GM18858 (cell line): Measurements from ENCODE around the gene TXNRD3.

Experiments
- ATAC-seq: cut with Tn5 transposase; IDR thresholded peaks from one replicate; pipeline ENCODE4 v1.9.1; 2021; ENCODE audit not compliant: unreplicated experiment

Gene TXNRD3

DNA sequence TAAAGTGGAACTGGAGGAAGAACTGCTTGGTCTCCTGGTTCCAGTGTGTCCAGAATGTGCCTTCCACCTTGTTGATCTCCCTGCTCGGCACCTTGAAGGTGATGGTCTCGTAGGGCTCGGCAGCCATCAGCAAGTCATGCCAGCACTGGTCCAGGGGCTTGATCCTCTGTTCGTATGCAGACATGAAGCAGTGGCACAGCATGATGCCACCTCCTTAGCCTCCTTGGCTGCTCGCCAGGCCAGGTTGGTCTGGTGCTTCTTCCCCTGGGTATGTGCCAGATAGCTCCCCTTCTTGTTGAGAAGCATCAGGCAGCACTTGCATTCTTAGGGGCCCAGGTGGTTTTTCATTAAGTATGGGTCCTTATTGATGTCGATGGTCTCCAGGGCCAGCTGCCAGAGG is 17.8 kb upstream of the TXNRD3 start:
- no peak for ATAC-seq

DNA sequence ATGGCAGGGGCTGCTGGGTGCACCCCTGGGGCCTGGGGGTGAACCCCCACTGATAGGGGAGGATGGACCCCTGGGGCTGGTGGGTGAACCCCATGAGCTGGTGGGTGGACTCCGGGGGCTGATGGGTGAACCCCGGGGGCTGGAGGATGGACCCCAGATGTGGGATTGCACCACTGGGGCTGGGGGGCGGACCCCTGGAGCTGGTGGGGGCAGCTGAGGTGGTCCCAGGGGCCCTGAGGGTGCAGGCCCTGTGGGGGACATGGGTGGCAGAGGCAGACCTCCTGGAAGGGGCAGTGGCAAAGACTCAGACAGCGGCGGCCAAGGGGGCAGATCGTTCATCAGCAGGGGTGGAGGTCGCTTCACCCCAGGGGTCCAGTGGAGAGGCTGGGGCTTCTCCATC is 17.4 kb upstream of the TXNRD3 start:
- ATAC-seq: no peak

DNA sequence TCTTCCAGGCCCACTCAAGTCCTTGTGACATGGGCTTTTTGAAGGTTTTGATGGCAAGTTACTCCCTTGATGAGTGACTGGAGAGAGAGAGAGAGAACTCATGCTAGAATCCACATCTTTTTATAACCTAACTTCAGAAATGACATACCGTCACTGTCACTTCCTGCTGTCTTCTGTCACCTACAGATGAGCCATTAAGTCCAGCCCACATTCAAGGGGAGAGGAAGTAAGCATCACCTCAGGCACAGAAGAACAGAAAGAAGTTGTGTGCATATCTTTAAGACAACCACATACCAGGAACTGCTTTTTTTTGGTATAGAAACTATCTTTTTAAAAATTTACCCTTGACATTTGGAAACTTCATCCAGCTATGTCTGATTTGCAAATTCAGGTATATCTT is 16.6 kb upstream of the TXNRD3 start:
- no peak for ATAC-seq

- no peak for ATAC-seq
Measured at GRCh38 chr3:126668450-126669401, 13.8 kb upstream of the TXNRD3 start.

- no peak for ATAC-seq
Measured at GRCh38 chr3:126667631-126668449, 12.9 kb upstream of the TXNRD3 start.

- no peak for ATAC-seq
Measured at GRCh38 chr3:126666658-126667528, 12.0 kb upstream of the TXNRD3 start.

- no peak for ATAC-seq
Measured at GRCh38 chr3:126665959-126666657, 11.2 kb upstream of the TXNRD3 start.

DNA sequence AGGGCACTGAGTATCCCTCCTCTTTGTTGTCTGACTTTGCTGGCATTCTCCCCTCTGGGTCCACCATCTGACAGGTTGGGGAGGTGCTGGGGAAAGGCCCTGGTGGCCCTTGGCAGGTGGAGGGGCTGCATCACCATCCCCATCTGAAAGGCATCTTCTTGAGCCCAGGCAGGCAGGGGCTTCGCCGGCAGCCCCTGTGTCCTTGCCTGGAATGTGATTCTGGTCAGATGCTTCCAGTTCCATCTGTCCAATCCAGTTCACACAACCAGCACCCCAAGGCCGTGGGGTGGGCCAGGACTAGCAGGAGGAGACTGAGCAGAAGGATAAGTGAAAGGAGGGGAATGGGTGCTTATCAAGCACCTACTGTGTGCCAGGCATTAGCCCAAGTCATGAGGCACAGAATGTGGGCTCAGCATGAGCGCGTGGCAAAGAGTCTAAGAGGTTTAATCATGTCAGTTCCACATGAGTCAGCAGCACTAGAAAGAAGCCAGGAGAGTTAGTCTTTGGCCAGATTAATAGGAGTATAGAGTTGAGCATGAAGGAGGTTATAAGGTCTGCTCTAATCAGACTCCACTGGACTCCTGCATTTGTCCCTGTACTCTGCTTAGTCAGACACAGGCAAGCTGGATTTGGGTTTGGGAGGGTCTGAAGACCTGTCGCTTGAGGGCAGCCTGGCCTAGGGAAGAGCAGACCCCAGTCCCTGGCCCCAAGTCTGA is 10.5 kb upstream of the TXNRD3 start:
- no peak for ATAC-seq

DNA sequence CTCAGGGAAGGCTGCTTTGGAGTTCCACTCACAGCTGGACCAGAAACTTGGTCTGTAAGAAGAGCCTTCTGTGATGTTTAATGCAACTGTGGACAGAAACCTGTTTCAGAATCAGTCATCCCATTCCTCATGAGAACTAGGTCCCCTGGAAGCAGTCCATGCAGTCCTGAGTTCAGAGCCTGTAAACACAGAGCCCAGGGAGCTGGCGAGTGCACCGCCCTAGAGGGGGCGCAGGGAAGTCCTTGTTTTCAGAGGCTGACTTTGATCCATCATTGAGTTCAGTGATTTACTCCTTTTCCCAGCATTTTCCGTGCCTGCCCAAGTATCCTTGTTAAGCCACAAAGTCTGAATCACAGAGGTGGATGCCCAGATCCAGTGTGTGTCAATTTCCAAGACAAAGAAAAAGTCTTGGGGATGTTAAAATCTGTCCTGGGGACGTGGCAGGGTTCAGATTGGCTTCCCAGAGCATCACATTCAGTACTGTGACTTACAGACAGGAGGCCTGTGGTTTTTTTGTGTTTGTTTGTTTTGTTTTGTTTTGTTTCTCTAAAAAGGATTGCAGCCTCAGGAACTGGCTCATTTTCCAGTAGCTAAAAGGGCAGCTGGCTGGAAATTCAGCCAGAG is 9.8 kb upstream of the TXNRD3 start:
- no peak for ATAC-seq

GRCh38 chr3:126663750-126664149 is 8.8 kb upstream of the TXNRD3 start:
- ATAC-seq: no peak

DNA sequence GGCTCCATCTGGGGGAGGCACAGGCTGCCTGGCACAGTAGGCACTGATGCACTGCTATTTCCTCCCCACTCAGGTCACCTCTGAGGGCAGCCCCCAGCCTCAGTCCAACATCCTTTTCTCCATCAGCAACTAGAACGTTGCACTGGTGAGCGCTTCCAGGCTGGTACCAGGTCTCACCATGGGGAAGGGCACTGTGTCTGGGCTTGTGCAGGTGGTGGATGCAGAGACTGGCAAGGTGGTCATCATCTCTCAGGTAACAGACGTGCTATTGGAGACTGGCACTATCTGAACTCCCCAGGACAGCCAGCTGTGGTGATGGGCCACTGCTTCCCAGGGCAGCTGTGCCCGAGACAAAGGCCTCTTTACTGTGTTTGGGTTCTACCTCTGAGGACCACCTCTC is 8.3 kb upstream of the TXNRD3 start:
- ATAC-seq: no peak

GRCh38 chr3:126661532-126662364 is 6.8 kb upstream of the TXNRD3 start:
- no peak for ATAC-seq

GRCh38 chr3:126659915-126660886 is 5.3 kb upstream of the TXNRD3 start:
- ATAC-seq: no peak

DNA sequence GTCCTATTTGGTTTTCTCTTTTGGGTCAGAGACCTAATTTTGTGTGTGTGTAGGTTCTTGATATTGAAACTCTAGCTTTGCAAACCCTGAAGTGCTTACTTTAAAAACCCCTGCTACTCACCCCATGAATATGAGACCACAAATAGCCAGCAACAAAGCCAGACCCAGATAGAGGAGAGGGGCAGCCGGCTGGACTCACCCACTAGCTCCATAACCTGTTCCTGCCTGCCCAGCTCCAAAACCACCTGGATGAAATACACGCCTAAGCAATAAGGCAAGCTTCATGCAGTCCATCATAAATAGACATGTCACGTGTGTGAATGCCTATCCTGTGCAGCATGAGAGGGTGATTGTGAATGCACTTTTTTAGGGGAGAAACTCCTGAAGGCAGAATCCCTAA is 3.7 kb upstream of the TXNRD3 start:
- no peak for ATAC-seq

GRCh38 chr3:126657901-126658300 is 3.0 kb upstream of the TXNRD3 start:
- no peak for ATAC-seq

GRCh38 chr3:126656371-126657134 is 1.6 kb upstream of the TXNRD3 start:
- ATAC-seq: no peak

DNA sequence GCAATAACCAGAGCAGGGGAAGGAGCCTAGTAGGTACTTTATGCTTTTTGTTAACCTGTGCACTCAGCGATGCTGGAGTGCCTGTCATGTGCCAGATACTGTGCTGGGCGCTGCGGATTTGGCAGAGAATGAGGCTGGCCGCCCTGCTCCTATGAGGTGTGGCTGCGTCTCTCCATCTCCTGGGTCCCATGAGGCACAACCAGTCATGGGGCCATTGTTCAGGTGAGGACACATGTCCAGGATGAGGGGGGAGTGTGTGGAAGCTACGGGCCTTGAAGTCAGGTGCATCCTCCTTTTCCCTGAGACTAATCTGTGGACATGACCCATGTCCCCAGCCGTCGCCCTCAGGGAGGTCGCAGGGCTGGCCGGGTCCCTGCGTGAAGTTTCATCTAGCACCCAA is 963 bp upstream of the TXNRD3 start:
- ATAC-seq: no peak
